Measurements from ENCODE around the gene ADAMTS9. TPM values are rescaled to one million over a fixed set of nuclear protein-coding genes. Genes with fewer than 3 reads are reported as not detected.

ADAMTS9 gene
- total and polyA plus RNA-seq, 9 of the 15 experiments (the other 6 are each of a cell fraction or from before 2014, with no cell fraction given): 0.05 to 0.32 (median 0.13) TPM; not detected in 2

DNA sequence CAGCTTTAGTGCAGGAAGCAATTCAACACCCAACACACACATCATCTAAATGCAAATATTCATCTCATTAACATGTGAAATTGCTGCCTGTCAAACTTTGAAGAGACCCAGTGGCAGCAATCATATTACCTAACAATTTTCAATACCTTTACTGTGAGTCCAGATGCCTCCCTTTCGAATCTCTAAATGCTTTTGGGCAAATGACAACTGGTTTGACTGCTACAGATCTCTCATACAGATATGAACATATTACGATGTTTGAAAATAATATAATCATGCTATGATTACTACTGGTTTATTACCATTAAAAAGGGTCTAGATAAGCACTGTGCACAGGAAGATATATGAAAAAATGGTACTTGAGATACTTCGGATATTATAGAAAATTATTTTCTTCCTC, 137.9 kb downstream of the ADAMTS9 start:
- Histone ChIP-seq H3K79me2 (ENCODE audit: control insufficient read depth, insufficient read depth, low read length) (no peaks in the 10 kb centered on the region), H3K9me1 (ENCODE audit: control insufficient read depth, insufficient read depth, low read length) (no peaks in the 10 kb centered on the region), H3K9ac (ENCODE audit: insufficient read depth in 1 of 2, low read depth in 2 of 2, low read length in 2 of 2) (no peak overlapping the region), H3K4me3 (no peak overlapping the region), H3K27ac (ENCODE audit: extremely low read depth, low read depth, low read length) (no peak overlapping the region), H3K4me2 (ENCODE audit: insufficient read depth, low read length) (no peak overlapping the region), H3K9me3 (replicated peaks; ENCODE audit: control insufficient read depth, insufficient read depth, low read depth, low read length) (no peaks in the 10 kb centered on the region), H3K36me3 (ENCODE audit: control insufficient read depth, insufficient read depth, low read length) (no peaks in the 10 kb centered on the region), H2AFZ (ENCODE audit: low read depth, low read length) (no peak overlapping the region), H3K27me3 (ENCODE audit: control insufficient read depth in 2 of 2, insufficient read depth in 2 of 2, low read length in 2 of 2) (peaks cover 0 to 13% of the 10 kb centered on the region in 2 experiments; a peak in 1 of 5 replicates), H3K4me1 (replicated peaks in 1 of 2; ENCODE audit: control insufficient read depth in 2 of 2, insufficient read depth in 2 of 2, low read length in 2 of 2) (no peaks in the 10 kb centered on the region), H4K20me1 (replicated peaks; ENCODE audit: control insufficient read depth, insufficient read depth, low read length) (no peaks in the 10 kb centered on the region)
- DNase-seq (ENCODE audit: extremely low read depth in 1 of 4, low spot score in 3 of 4): no peak
- in situ Hi-C loops (cut with MboI) (loop anchor here (25.0 kb wide), 2 partner anchors 612 to 1187 kb away; no protein-coding TSS in a partner anchor), intact Hi-C loops (cut with micrococcal nuclease) (no loop called here)
- ChIA-PET CTCF (ENCODE audit: low intra/inter-chr PET ratio) (no interaction called here), POLR2A (no interaction called here)
- FAIRE-seq: no peak
- BruUV-seq (replicated peaks): no TSS peak
- no peak for ATAC-seq
- whole genome bisulfite sequencing (ENCODE audit: insufficient coverage, low coverage, missing lambda C conversion rate): 0% methylated on average over 3 of the region's 3 CpGs
- TF ChIP-seq, protein P1, sequence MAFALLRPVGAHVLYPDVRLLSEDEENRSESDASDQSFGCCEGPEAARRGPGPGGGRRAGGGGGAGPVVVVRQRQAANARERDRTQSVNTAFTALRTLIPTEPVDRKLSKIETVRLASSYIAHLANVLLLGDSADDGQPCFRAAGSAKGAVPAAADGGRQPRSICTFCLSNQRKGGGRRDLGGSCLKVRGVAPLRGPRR (CRISPR knock-in tag; IDR thresholded peaks at IDR 0.05): no peak
- TF ChIP-seq, protein P2, sequence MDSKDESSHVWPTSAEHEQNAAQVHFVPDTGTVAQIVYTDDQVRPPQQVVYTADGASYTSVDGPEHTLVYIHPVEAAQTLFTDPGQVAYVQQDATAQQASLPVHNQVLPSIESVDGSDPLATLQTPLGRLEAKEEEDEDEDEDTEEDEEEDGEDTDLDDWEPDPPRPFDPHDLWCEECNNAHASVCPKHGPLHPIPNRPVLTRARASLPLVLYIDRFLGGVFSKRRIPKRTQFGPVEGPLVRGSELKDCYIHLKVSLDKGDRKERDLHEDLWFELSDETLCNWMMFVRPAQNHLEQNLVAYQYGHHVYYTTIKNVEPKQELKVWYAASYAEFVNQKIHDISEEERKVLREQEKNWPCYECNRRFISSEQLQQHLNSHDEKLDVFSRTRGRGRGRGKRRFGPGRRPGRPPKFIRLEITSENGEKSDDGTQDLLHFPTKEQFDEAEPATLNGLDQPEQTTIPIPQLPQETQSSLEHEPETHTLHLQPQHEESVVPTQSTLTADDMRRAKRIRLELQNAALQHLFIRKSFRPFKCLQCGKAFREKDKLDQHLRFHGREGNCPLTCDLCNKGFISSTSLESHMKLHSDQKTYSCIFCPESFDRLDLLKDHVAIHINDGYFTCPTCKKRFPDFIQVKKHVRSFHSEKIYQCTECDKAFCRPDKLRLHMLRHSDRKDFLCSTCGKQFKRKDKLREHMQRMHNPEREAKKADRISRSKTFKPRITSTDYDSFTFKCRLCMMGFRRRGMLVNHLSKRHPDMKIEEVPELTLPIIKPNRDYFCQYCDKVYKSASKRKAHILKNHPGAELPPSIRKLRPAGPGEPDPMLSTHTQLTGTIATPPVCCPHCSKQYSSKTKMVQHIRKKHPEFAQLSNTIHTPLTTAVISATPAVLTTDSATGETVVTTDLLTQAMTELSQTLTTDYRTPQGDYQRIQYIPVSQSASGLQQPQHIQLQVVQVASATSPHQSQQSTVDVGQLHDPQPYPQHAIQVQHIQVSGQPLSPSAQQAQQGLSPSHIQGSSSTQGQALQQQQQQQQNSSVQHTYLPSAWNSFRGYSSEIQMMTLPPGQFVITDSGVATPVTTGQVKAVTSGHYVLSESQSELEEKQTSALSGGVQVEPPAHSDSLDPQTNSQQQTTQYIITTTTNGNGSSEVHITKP (IDR thresholded peaks at IDR 0.05; ENCODE audit: partially characterized antibody): no peak
- TF ChIP-seq, protein P3, sequence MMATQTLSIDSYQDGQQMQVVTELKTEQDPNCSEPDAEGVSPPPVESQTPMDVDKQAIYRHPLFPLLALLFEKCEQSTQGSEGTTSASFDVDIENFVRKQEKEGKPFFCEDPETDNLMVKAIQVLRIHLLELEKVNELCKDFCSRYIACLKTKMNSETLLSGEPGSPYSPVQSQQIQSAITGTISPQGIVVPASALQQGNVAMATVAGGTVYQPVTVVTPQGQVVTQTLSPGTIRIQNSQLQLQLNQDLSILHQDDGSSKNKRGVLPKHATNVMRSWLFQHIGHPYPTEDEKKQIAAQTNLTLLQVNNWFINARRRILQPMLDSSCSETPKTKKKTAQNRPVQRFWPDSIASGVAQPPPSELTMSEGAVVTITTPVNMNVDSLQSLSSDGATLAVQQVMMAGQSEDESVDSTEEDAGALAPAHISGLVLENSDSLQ (IDR thresholded peaks at IDR 0.05): no peak
- TF ChIP-seq ZNF766 (CRISPR knock-in tag; conservative IDR thresholded peaks at IDR 0.05): no peak
- no peak for TF ChIP-seq ZNF217 (CRISPR knock-in tag; IDR thresholded peaks at IDR 0.05)
- no peak for TF ChIP-seq PYGO2 (tag; IDR thresholded peaks at IDR 0.05)
- TF ChIP-seq, protein P4, sequence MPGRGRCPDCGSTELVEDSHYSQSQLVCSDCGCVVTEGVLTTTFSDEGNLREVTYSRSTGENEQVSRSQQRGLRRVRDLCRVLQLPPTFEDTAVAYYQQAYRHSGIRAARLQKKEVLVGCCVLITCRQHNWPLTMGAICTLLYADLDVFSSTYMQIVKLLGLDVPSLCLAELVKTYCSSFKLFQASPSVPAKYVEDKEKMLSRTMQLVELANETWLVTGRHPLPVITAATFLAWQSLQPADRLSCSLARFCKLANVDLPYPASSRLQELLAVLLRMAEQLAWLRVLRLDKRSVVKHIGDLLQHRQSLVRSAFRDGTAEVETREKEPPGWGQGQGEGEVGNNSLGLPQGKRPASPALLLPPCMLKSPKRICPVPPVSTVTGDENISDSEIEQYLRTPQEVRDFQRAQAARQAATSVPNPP (IDR thresholded peaks at IDR 0.05; ENCODE audit: borderline replicate concordance, insufficient read depth, insufficient read length): no peak
- TF ChIP-seq NCOR1 (IDR thresholded peaks at IDR 0.05): no peak
- TF ChIP-seq, protein P5, sequence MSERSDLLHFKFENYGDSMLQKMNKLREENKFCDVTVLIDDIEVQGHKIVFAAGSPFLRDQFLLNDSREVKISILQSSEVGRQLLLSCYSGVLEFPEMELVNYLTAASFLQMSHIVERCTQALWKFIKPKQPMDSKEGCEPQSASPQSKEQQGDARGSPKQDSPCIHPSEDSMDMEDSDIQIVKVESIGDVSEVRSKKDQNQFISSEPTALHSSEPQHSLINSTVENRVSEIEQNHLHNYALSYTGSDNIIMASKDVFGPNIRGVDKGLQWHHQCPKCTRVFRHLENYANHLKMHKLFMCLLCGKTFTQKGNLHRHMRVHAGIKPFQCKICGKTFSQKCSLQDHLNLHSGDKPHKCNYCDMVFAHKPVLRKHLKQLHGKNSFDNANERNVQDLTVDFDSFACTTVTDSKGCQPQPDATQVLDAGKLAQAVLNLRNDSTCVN (CRISPR knock-in tag; IDR thresholded peaks at IDR 0.05): no peak
- no peak for TF ChIP-seq GABPB2 (CRISPR knock-in tag; conservative IDR thresholded peaks at IDR 0.05)
- no peak for TF ChIP-seq LCOR (CRISPR knock-in tag; IDR thresholded peaks at IDR 0.05)
- TF ChIP-seq HDAC2 (IDR thresholded peaks at IDR 0.05): no peak
- TF ChIP-seq ZSCAN29 (IDR thresholded peaks at IDR 0.05): no peak
- TF ChIP-seq, protein P6, sequence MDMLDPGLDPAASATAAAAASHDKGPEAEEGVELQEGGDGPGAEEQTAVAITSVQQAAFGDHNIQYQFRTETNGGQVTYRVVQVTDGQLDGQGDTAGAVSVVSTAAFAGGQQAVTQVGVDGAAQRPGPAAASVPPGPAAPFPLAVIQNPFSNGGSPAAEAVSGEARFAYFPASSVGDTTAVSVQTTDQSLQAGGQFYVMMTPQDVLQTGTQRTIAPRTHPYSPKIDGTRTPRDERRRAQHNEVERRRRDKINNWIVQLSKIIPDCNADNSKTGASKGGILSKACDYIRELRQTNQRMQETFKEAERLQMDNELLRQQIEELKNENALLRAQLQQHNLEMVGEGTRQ (CRISPR knock-in tag; IDR thresholded peaks at IDR 0.05): no peak

Data from K562 (cell line).